Testis (tissue), 2 donors: ENCODE data around the gene FAM185A.

ENCODE experiments used
- CTCF ChIP-seq, 3 experiments: fragments of 450-650 bp in 2 of 3; fragments of 200-600 bp in 1 of 3; sonication (generic) in 1 of 3; IDR thresholded peaks; one replicate each; pipeline ENCODE4 v1.5.1; 2016 to 2019; ENCODE audit warnings: antibody characterized with exemption in 3 of 3, mild to moderate bottlenecking in 2 of 3, moderate library complexity in 1 of 3
- POLR2A ChIP-seq: fragments of 450-650 bp; IDR thresholded peaks from one replicate; pipeline ENCODE4 v1.6.1; 2017; ENCODE audit warnings: antibody characterized with exemption, mild to moderate bottlenecking, moderate library complexity

GRCh38 chr7:102841290-102841689 lies 92.5 kb downstream of the FAM185A start:
- TF ChIP-seq CTCF (IDR thresholded peaks at IDR 0.05) (no peak), POLR2A (no peak)
